Psoas muscle (tissue), 8 donors: Measurements from ENCODE around the gene LRBA. TPM values are rescaled to one million over a fixed set of nuclear protein-coding genes. Genes with fewer than 3 reads are reported as not detected.

ENCODE experiments used
- ATAC-seq, 4 donors: fragments of 200-7000 bp; cut with Tn5 transposase; one replicate each; pipeline ENCODE4 v1.9.1; 2020; ENCODE audit warnings: moderate library complexity in 3 of 4, mild to moderate bottlenecking in 2 of 4
- DNase-seq, 2 donors: peaks; one replicate each; pipeline ENCODE4 v3.0.0-alpha.2; 2020
- H3K27ac ChIP-seq: fragments of 200-600 bp; one replicate; pipeline ENCODE4 v1.8.0; 2022
- H3K27me3 ChIP-seq, 3 donors: fragments of 200-600 bp in 1 of 3; one replicate each; pipeline versions ENCODE4 v1.6.1 to v1.8.0; 2013 to 2022; ENCODE audit warnings: low read length in 2 of 3, mild to moderate bottlenecking in 2 of 3, moderate library complexity in 1 of 3; ENCODE audit not compliant: insufficient read depth in 3 of 3
- H3K36me3 ChIP-seq, 2 donors: fragments of 200-600 bp in 1 of 2; one replicate each; pipeline versions ENCODE4 v1.6.1 to v1.8.0; 2013 to 2022; ENCODE audit warnings: low read depth in 1 of 2, mild to moderate bottlenecking in 1 of 2, moderate library complexity in 1 of 2; ENCODE audit not compliant: insufficient read depth in 1 of 2
- H3K4me1 ChIP-seq: fragments of 200-600 bp; one replicate; pipeline ENCODE4 v1.8.0; 2022
- H3K4me3 ChIP-seq: fragments of 200-600 bp; one replicate; pipeline ENCODE4 v1.8.0; 2022; ENCODE audit warnings: mild to moderate bottlenecking
- H3K9me3 ChIP-seq: fragments of 200-600 bp; one replicate; pipeline ENCODE4 v1.8.0; 2022
- CTCF ChIP-seq: fragments of 200-600 bp; IDR thresholded peaks from one replicate; pipeline ENCODE4 v1.8.0; 2022; ENCODE audit warnings: antibody characterized with exemption
- WGBS, 3 donors: extraction: QIAGEN DNeasy Blood & Tissue Kit; methylation state at CpG; one replicate each; pipeline versions ENCODE4 v1.1.6 to v1.1.7; 2013; 5-methylcytosine and 5-hydroxymethylcytosine counted together
- intact Hi-C, 2 donors: fragments of 100-400 bp; cut with DNase I; formaldehyde crosslinking; loops; one replicate each; pipeline versions ENCODE4 v1.11.0 to v1.14.2; 2022
- polyA plus RNA-seq, 3 donors: library from polyadenylated mRNA; stranded (reverse); fragments of 200-250 nt; gene quantifications; one replicate each; pipeline ENCODE4 v1.2.3, GENCODE V29; 2013
- total RNA-seq, 4 donors: library from RNA; stranded (reverse); fragmentation: NEBNext Ultra II Directional in 2 of 4; extraction: Animal tissue kit (Norgen Biotek cat#: 25700) in 2 of 4; gene quantifications; one replicate each; pipeline versions ENCODE4 v1.2.1 to v1.2.4, GENCODE V29; 2021 to 2023
- donor health status: healthy with polysubstance abuse.
- donor health status: DM: no; HTN: no; CAD: no; lungs with moderate emphysema.
- donor health status: Bipolar disorder and iron deficiency.
- donor health status: healthy.
- donor health status: DM: yes; HTN: yes; CAD: no.
- donor health status: DM: no; HTN: no; CAD: no.
- donor health status: DM: no; HTN: no; CAD: no.
- donor health status: DM: yes; HTN: yes; CAD: no.

Gene LRBA
- total and polyA plus RNA-seq, 7 donors = 2.9 to 10.6 (median 6.4) TPM

- no peaks in the 10 kb centered on the region for H3K36me3 ChIP-seq
- intact Hi-C loops = no loop called here
- 61 to 78% (median 63%) methylated on average over 8 of the region's 8 CpGs for WGBS, 3 donors
- DNase-seq (no peak), ATAC-seq (no peak)
- no peak for TF ChIP-seq CTCF
- no peaks in the 10 kb centered on the region for H3K9me3 ChIP-seq
- H3K4me1 ChIP-seq = peaks cover 26% of the 10 kb centered on the region
- no peaks in the 10 kb centered on the region for H3K27me3 ChIP-seq
- peak overlapping the region; percentile 98 for H3K4me3 ChIP-seq
- no peak overlapping the region for H3K27ac ChIP-seq
Measured at GRCh38 chr4:151012820-151013219, 2.3 kb downstream of the LRBA start.

- Histone ChIP-seq H3K9me3 (no peaks in the 10 kb centered on the region), H3K27ac (no peak overlapping the region), H3K27me3 (no peaks in the 10 kb centered on the region), H3K4me3 (no peak overlapping the region), H3K36me3 (no peaks in the 10 kb centered on the region), H3K4me1 (peaks cover 26% of the 10 kb centered on the region)
- no peak for TF ChIP-seq CTCF
- 88 to 89% (median 88%) methylated on average over 2 of the region's 2 CpGs for WGBS, 3 donors
- DNase-seq (no peak), ATAC-seq (no peak)
- intact Hi-C loops = no loop called here
Measured at GRCh38 chr4:151012376-151012775, 2.7 kb downstream of the LRBA start.

- intact Hi-C loops = no loop called here
- no peak for DNase-seq
- Histone ChIP-seq H3K36me3 (no peaks in the 10 kb centered on the region), H3K27ac (no peak overlapping the region), H3K4me1 (no peaks in the 10 kb centered on the region), H3K27me3 (peaks cover 0 to 3% (median 0%) of the 10 kb centered on the region in 3 donors), H3K9me3 (no peaks in the 10 kb centered on the region), H3K4me3 (no peak overlapping the region)
- no peak for TF ChIP-seq CTCF
- 96 to 98% (median 96%) methylated on average over 5 of the region's 5 CpGs for WGBS, 3 donors
- ATAC-seq = no peak
Measured at GRCh38 chr4:151004222-151004621, 10.9 kb downstream of the LRBA start.

- no peak for ATAC-seq
- DNase-seq = no peak
- no peaks in the 10 kb centered on the region for H3K9me3 ChIP-seq
- H3K27ac ChIP-seq = no peak overlapping the region
- no peak for TF ChIP-seq CTCF
- H3K4me1 ChIP-seq = no peaks in the 10 kb centered on the region
- intact Hi-C loops = no loop called here
- WGBS, 3 donors = 96 to 98% (median 96%) methylated on average over 7 of the region's 7 CpGs
- H3K27me3 ChIP-seq = peaks cover 0 to 3% (median 0%) of the 10 kb centered on the region in 3 donors
- H3K36me3 ChIP-seq = no peaks in the 10 kb centered on the region
- no peak overlapping the region for H3K4me3 ChIP-seq
Measured at GRCh38 chr4:151000747-151001429, 14.2 kb downstream of the LRBA start.

- ATAC-seq (no peak), DNase-seq (no peak)
- Histone ChIP-seq H3K4me1 (no peaks in the 10 kb centered on the region), H3K4me3 (no peak overlapping the region), H3K27me3 (peaks cover 0 to 3% (median 0%) of the 10 kb centered on the region in 3 donors), H3K27ac (no peak overlapping the region), H3K36me3 (no peaks in the 10 kb centered on the region), H3K9me3 (no peaks in the 10 kb centered on the region)
- 92 to 94% (median 93%) methylated on average over 1 of the region's 1 CpG for WGBS, 3 donors
- no peak for TF ChIP-seq CTCF
- intact Hi-C loops = no loop called here
Measured at GRCh38 chr4:150999086-150999485, 16.0 kb downstream of the LRBA start.
